C4-2B (cell line): Measurements from ENCODE around the gene NKX2-1.

Experiments used
- ZFX ChIP-seq: fragments of 450-650 bp; IDR thresholded peaks from 2 replicates; pipeline ENCODE4 v1.6.1; 2017
- TF ChIP-seq, protein P1 (sequence below): fragments of 450-650 bp; conservative IDR thresholded peaks from 2 replicates; pipeline ENCODE4 v1.5.1; 2017; ENCODE audit warnings: mild to moderate bottlenecking

- TF ChIP-seq, protein P1, sequence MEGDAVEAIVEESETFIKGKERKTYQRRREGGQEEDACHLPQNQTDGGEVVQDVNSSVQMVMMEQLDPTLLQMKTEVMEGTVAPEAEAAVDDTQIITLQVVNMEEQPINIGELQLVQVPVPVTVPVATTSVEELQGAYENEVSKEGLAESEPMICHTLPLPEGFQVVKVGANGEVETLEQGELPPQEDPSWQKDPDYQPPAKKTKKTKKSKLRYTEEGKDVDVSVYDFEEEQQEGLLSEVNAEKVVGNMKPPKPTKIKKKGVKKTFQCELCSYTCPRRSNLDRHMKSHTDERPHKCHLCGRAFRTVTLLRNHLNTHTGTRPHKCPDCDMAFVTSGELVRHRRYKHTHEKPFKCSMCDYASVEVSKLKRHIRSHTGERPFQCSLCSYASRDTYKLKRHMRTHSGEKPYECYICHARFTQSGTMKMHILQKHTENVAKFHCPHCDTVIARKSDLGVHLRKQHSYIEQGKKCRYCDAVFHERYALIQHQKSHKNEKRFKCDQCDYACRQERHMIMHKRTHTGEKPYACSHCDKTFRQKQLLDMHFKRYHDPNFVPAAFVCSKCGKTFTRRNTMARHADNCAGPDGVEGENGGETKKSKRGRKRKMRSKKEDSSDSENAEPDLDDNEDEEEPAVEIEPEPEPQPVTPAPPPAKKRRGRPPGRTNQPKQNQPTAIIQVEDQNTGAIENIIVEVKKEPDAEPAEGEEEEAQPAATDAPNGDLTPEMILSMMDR, result no peak
- TF ChIP-seq ZFX, result no peak
Measured at GRCh38 chr14:36515105-36515593, 4.9 kb downstream of the NKX2-1 start.
